Smooth muscle cell (in vitro differentiated cells): Measurements from ENCODE around the gene NRGN. TPM values are rescaled to one million over a fixed set of nuclear protein-coding genes. Genes with fewer than 3 reads are reported as not detected.

Experiments used
- DNase-seq: peaks from one replicate; lab custom pipeline; 2025; ENCODE audit not compliant: unreplicated experiment; lab: John Stamatoyannopoulos, UW
- H2AFZ ChIP-seq: fragments of 200-600 bp; sonication (generic); 2 replicates; pipeline ENCODE4 v1.6.0; 2016; ENCODE audit warnings: antibody characterized with exemption, low read depth, mild to moderate bottlenecking
- H3F3A ChIP-seq: fragments of 200-600 bp; sonication (generic); 2 replicates; pipeline ENCODE4 v1.6.0; 2017; ENCODE audit warnings: antibody characterized with exemption, low read depth
- H3K27ac ChIP-seq: fragments of 200-600 bp; sonication (generic); 2 replicates; pipeline ENCODE4 v1.5.1; 2016; ENCODE audit warnings: low read depth, mild to moderate bottlenecking
- H3K27me3 ChIP-seq: fragments of 200-600 bp; sonication (generic); 2 replicates; pipeline ENCODE4 v1.6.1; 2016; ENCODE audit warnings: low read depth, mild to moderate bottlenecking
- H3K36me3 ChIP-seq: fragments of 200-600 bp; sonication (generic); 2 replicates; pipeline ENCODE4 v1.5.1; 2016; ENCODE audit warnings: low read depth
- H3K4me1 ChIP-seq: fragments of 200-600 bp; sonication (generic); 2 replicates; pipeline ENCODE4 v1.5.1; 2016; ENCODE audit warnings: low read depth
- H3K4me2 ChIP-seq: fragments of 200-600 bp; sonication (generic); 2 replicates; pipeline ENCODE4 v1.6.0; 2016; ENCODE audit warnings: mild to moderate bottlenecking
- H3K4me3 ChIP-seq: fragments of 200-600 bp; sonication (generic); 2 replicates; pipeline ENCODE4 v1.5.1; 2016; ENCODE audit warnings: mild to moderate bottlenecking
- H3K79me2 ChIP-seq: fragments of 200-600 bp; sonication (generic); 2 replicates; pipeline ENCODE4 v1.6.0; 2016; ENCODE audit warnings: low read depth, mild to moderate bottlenecking
- H3K9ac ChIP-seq: fragments of 200-600 bp; sonication (generic); 2 replicates; pipeline ENCODE4 v1.6.0; 2016; ENCODE audit warnings: low read depth
- H3K9me3 ChIP-seq: fragments of 200-600 bp; sonication (generic); replicated peaks from 2 replicates; pipeline ENCODE4 v1.5.1; 2016; ENCODE audit warnings: low read depth
- H4K20me1 ChIP-seq: fragments of 200-600 bp; sonication (generic); 2 replicates; pipeline ENCODE4 v1.6.0; 2016; ENCODE audit warnings: low read depth
- WGBS: methylation state at CpG from one replicate; pipeline ENCODE4 v1.1.7; 2016; ENCODE audit warnings: low lambda C conversion rate; 5-methylcytosine and 5-hydroxymethylcytosine counted together
- polyA plus RNA-seq: library from polyadenylated mRNA; unstranded; fragments of >200 nt; fragmentation: Nextera tagmentation; extraction: Ambion mirVana; gene quantifications from 2 replicates; pipeline ENCODE4 v1.2.1, GENCODE V29; 2016
- total RNA-seq: library from RNA; depleted of rRNA; stranded (reverse); fragments of >200 nt; gene quantifications from 2 replicates; pipeline ENCODE4 v1.2.3, GENCODE V29; 2014
- TF ChIP-seq, protein P1 (sequence below): fragments of 200-600 bp; sonication (generic); IDR thresholded peaks from 2 replicates; pipeline ENCODE4 v1.5.1; 2017; ENCODE audit warnings: borderline replicate concordance, mild to moderate bottlenecking, antibody characterized with exemption; ENCODE audit not compliant: insufficient read depth, poor library complexity, severe bottlenecking

NRGN gene
- total and polyA plus RNA-seq, 2 experiments from 2014 or later: 1.2 to 2.0 TPM

DNA sequence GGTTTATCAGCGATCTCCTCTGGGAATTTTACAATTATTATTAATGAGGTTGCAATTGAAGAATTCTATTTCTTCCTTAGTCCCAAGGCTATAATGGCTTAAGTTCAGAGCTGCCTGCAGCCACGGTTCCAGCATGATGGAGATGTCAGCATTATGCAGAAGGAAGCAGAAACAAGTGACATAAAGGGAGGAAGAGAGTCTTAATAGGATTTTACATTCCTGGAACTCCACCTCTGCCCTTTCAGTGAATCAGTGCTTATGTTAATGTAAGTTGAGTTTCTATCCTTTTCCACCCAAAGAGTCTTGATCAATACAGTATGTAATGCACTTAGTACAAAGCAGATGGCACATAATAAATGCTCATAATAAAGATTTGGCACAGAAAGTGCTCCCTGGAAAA is 11.6 kb upstream of the NRGN start:
- H3F3A ChIP-seq: no peaks in the 10 kb centered on the region
- peaks cover 8% of the 10 kb centered on the region for H3K4me1 ChIP-seq
- H3K9me3 ChIP-seq: no peaks in the 10 kb centered on the region
- H2AFZ ChIP-seq: no peak overlapping the region
- no peak overlapping the region for H3K9ac ChIP-seq
- WGBS: 84% methylated on average over 2 of the region's 2 CpGs
- no peak overlapping the region for H3K4me3 ChIP-seq
- no peaks in the 10 kb centered on the region for H4K20me1 ChIP-seq
- TF ChIP-seq, protein P1, sequence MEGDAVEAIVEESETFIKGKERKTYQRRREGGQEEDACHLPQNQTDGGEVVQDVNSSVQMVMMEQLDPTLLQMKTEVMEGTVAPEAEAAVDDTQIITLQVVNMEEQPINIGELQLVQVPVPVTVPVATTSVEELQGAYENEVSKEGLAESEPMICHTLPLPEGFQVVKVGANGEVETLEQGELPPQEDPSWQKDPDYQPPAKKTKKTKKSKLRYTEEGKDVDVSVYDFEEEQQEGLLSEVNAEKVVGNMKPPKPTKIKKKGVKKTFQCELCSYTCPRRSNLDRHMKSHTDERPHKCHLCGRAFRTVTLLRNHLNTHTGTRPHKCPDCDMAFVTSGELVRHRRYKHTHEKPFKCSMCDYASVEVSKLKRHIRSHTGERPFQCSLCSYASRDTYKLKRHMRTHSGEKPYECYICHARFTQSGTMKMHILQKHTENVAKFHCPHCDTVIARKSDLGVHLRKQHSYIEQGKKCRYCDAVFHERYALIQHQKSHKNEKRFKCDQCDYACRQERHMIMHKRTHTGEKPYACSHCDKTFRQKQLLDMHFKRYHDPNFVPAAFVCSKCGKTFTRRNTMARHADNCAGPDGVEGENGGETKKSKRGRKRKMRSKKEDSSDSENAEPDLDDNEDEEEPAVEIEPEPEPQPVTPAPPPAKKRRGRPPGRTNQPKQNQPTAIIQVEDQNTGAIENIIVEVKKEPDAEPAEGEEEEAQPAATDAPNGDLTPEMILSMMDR: no peak
- H3K27ac ChIP-seq: no peak overlapping the region
- H3K36me3 ChIP-seq: no peaks in the 10 kb centered on the region
- H3K79me2 ChIP-seq: no peaks in the 10 kb centered on the region
- DNase-seq: no peak
- H3K4me2 ChIP-seq: no peak overlapping the region
- H3K27me3 ChIP-seq: peaks cover 18% of the 10 kb centered on the region

DNA sequence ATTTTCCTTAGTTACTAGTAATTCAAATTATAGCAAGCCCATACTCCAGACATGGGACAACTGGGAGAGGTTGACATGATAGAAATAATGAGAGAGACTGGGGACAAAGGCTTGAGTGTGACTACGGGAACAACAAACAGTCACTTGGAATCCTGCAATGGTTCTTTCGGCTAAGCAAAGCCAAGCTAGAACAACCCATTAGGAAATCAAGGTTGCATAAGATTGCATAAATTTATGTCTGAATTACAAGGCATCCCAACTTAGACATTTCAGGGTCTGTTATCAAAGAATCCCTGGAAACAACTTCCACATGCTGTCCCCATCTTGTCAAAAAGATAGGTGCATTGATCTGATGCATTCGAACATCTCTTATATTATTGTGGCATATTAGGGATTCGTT is 10.2 kb upstream of the NRGN start:
- Histone ChIP-seq H2AFZ (no peak overlapping the region), H4K20me1 (no peaks in the 10 kb centered on the region), H3K4me3 (no peak overlapping the region), H3K9ac (no peak overlapping the region), H3K4me1 (peaks cover 8% of the 10 kb centered on the region), H3K9me3 (no peaks in the 10 kb centered on the region), H3F3A (no peaks in the 10 kb centered on the region), H3K79me2 (no peaks in the 10 kb centered on the region), H3K27ac (no peak overlapping the region), H3K27me3 (peaks cover 10% of the 10 kb centered on the region), H3K36me3 (no peaks in the 10 kb centered on the region), H3K4me2 (no peak overlapping the region)
- DNase-seq: no peak
- WGBS: 86% methylated on average over 4 of the region's 4 CpGs
- TF ChIP-seq, protein P1: no peak

DNA sequence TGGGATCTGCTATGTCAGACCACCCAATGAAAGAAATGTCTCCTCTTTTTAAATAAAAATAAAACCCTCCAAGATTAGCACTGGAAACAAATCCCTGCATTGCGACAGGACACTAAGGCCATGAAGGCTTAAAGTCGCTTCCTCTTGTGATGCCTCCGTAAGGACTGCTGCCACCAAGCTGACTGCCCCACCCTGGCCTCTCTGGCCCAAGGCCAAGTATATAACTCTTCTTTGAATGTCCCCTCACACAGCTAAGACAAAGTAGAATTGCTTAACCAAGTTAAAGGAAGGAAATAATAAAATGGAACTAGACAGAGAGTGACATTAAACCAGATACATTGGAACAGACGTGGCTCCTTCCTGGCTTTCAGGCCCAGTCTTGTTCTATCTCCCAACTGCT is 7.5 kb upstream of the NRGN start:
- DNase-seq: no peak
- H3K4me1 ChIP-seq: no peaks in the 10 kb centered on the region
- no peak overlapping the region for H3K4me3 ChIP-seq
- no peaks in the 10 kb centered on the region for H4K20me1 ChIP-seq
- H3F3A ChIP-seq: no peaks in the 10 kb centered on the region
- H3K27ac ChIP-seq: no peak overlapping the region
- H3K9ac ChIP-seq: no peak overlapping the region
- no peak overlapping the region for H2AFZ ChIP-seq
- WGBS: 76% methylated on average over 4 of the region's 4 CpGs
- TF ChIP-seq, protein P1: no peak
- no peaks in the 10 kb centered on the region for H3K9me3 ChIP-seq
- H3K36me3 ChIP-seq: no peaks in the 10 kb centered on the region
- peaks cover 34% of the 10 kb centered on the region for H3K27me3 ChIP-seq
- H3K4me2 ChIP-seq: no peak overlapping the region
- no peaks in the 10 kb centered on the region for H3K79me2 ChIP-seq

DNA sequence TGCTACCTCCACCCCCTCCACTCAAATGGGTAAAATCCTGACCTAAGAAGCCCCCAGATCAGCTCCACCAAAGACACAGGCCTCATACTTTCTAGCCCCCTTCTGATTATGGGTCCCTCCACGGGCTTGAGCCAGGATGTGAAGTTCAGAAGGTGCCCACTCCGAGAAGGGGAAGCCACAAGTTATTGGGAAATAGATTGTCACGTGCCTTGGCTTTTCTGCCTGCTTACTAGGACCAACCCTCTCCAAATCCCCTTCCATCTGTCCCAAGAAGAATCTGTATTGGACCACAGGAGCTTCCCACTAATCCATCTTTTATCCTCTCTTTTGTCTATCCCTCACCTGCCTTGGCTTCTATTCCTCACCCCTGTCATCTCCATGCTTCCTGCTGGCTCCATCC is 3.0 kb upstream of the NRGN start:
- Histone ChIP-seq H3K9me3 (no peaks in the 10 kb centered on the region), H3K79me2 (no peaks in the 10 kb centered on the region), H3K4me3 (no peak overlapping the region), H3K4me2 (no peak overlapping the region), H2AFZ (no peak overlapping the region), H3K27me3 (peaks cover 69% of the 10 kb centered on the region), H4K20me1 (no peaks in the 10 kb centered on the region), H3K9ac (no peak overlapping the region), H3F3A (no peaks in the 10 kb centered on the region), H3K27ac (no peak overlapping the region), H3K36me3 (no peaks in the 10 kb centered on the region), H3K4me1 (peaks cover 11% of the 10 kb centered on the region)
- TF ChIP-seq, protein P1: no peak
- 82% methylated on average over 3 of the region's 3 CpGs for WGBS
- no peak for DNase-seq
